Islet precursor cell (in vitro differentiated cells): ENCODE data around the gene EFNA3.
A peak's percentile ranks its signal among the peaks of the same experiment; 100 is the strongest.
"Not testable (repeated sequence)": the region's sequence is repeated elsewhere in the genome, so short reads cannot be mapped to it uniquely, and the experiment has no call there.

Experiments used
- DNase-seq: peaks from one replicate; pipeline ENCODE4 v3.0.0-alpha.2; 2018

EFNA3 gene

GRCh38 chr1:155118090-155118489 is 39.5 kb downstream of the EFNA3 start:
- DNase-seq = not testable (repeated sequence)

- no peak for DNase-seq
Measured at GRCh38 chr1:155120253-155120652, 41.6 kb downstream of the EFNA3 start.

GRCh38 chr1:155121249-155121648 is 42.6 kb downstream of the EFNA3 start:
- no peak for DNase-seq

GRCh38 chr1:155122308-155122707 is 43.7 kb downstream of the EFNA3 start:
- DNase-seq = no peak

GRCh38 chr1:155123801-155124200 is 45.2 kb downstream of the EFNA3 start:
- DNase-seq = no peak

- DNase-seq = peak; percentile 95
Measured at GRCh38 chr1:155124503-155125463, 46.1 kb downstream of the EFNA3 start.

GRCh38 chr1:155125511-155125945 is 46.9 kb downstream of the EFNA3 start:
- DNase-seq = peak; percentile 66

GRCh38 chr1:155125946-155126555 is 47.4 kb downstream of the EFNA3 start:
- peak; percentile 94 for DNase-seq

GRCh38 chr1:155126556-155127104 is 48.0 kb downstream of the EFNA3 start:
- peak; percentile 95 for DNase-seq

GRCh38 chr1:155127105-155127966 is 48.7 kb downstream of the EFNA3 start, which contains the start of gene EFNA1:
Gene EFNA1 (plus strand): TSS chr1:155127876. CDS start chr1:155127978, 102 bp downstream.
- peak; percentile 89 for DNase-seq

- no peak for DNase-seq
Measured at GRCh38 chr1:155127967-155128754, 49.5 kb downstream of the EFNA3 start.

GRCh38 chr1:155128755-155129473 is 50.3 kb downstream of the EFNA3 start:
- peak; percentile 65 for DNase-seq

- no peak for DNase-seq
Measured at GRCh38 chr1:155130272-155131006, 51.8 kb downstream of the EFNA3 start.

GRCh38 chr1:155131285-155131684 is 52.6 kb downstream of the EFNA3 start:
- no peak for DNase-seq

GRCh38 chr1:155131856-155132255 is 53.2 kb downstream of the EFNA3 start:
- no peak for DNase-seq

GRCh38 chr1:155133799-155134281 is 55.2 kb downstream of the EFNA3 start:
- DNase-seq = no peak

- peak; percentile 55 for DNase-seq
Measured at GRCh38 chr1:155134322-155134721, 55.7 kb downstream of the EFNA3 start.

GRCh38 chr1:155134880-155135414 is 56.3 kb downstream of the EFNA3 start:
- peak; percentile 99 for DNase-seq

GRCh38 chr1:155135415-155136028 is 56.9 kb downstream of the EFNA3 start, which contains the start of gene SLC50A1:
Gene SLC50A1 (plus strand): TSS chr1:155135852. CDS start chr1:155135912, 60 bp downstream.
- peak; percentile 99 for DNase-seq
